Upper lobe of left lung (tissue), 6 donors: ENCODE measurements around the gene CTPS1. TPM values are rescaled to one million over a fixed set of nuclear protein-coding genes. Genes with fewer than 3 reads are reported as not detected.

Source experiments
- ATAC-seq, 2 donors: fragments of 200-7000 bp; cut with Tn5 transposase; one replicate each; pipeline ENCODE4 v1.9.1; 2022; ENCODE audit warnings: mild to moderate bottlenecking in 2 of 2, moderate library complexity in 2 of 2; ENCODE audit not compliant: low FRiP score in 2 of 2
- DNase-seq, 2 donors: peaks; one replicate each; pipeline ENCODE4 v3.0.0-alpha.2; 2019 to 2020
- H3K27ac ChIP-seq, 4 donors: fragments of 200-600 bp; sonication (generic); one replicate each; pipeline ENCODE4 v1.5.1; 2016 to 2019
- H3K27me3 ChIP-seq, 4 donors: fragments of 200-600 bp; sonication (generic); one replicate each; pipeline ENCODE4 v1.5.1; 2017 to 2019
- H3K36me3 ChIP-seq, 4 donors: fragments of 200-600 bp; sonication (generic); one replicate each; pipeline ENCODE4 v1.5.1; 2016 to 2019
- H3K4me1 ChIP-seq, 4 donors: fragments of 200-600 bp; sonication (generic); one replicate each; pipeline ENCODE4 v1.5.1; 2018 to 2019
- H3K4me3 ChIP-seq, 4 donors: fragments of 200-600 bp; sonication (generic); one replicate each; pipeline ENCODE4 v1.5.1; 2017 to 2019; ENCODE audit warnings: mild to moderate bottlenecking in 2 of 4, moderate library complexity in 1 of 4
- H3K9me3 ChIP-seq, 4 donors: fragments of 200-600 bp; sonication (generic); one replicate each; pipeline ENCODE4 v1.5.1; 2018 to 2019
- CTCF ChIP-seq, 6 experiments: fragments of 450-650 bp in 4 of 6; fragments of 200-600 bp in 2 of 6; sonication (generic) in 2 of 6; IDR thresholded peaks; one replicate each; pipeline ENCODE4 v1.5.1; 2016 to 2019; ENCODE audit warnings: antibody characterized with exemption in 6 of 6
- EP300 ChIP-seq, 4 donors: sonication (generic); formaldehyde crosslinking; IDR thresholded peaks; one replicate each; pipeline ENCODE4 v1.5.1; 2017; ENCODE audit warnings: antibody characterized with exemption in 4 of 4, control low read depth in 2 of 4
- POLR2A ChIP-seq, 4 donors: fragments of 450-650 bp; IDR thresholded peaks; one replicate each; pipeline ENCODE4 v1.5.1; 2016 to 2017; ENCODE audit warnings: antibody characterized with exemption in 4 of 4, mild to moderate bottlenecking in 2 of 4
- POLR2AphosphoS5 ChIP-seq, 2 donors: sonication (generic); formaldehyde crosslinking; IDR thresholded peaks; one replicate each; pipeline ENCODE4 v1.5.1; 2017; ENCODE audit warnings: antibody characterized with exemption in 2 of 2
- WGBS, 2 donors: methylation state at CpG; one replicate each; pipeline ENCODE4 v1.1.5; 2017 to 2018; 5-methylcytosine and 5-hydroxymethylcytosine counted together
- total RNA-seq, 6 donors: library from RNA; depleted of rRNA in 4 of 6; stranded (reverse); fragments of >200 nt in 4 of 6; gene quantifications; one replicate each; pipeline versions ENCODE4 v1.1.0 to v1.2.1, GENCODE V29; 2016 to 2021
- donor health status: DM: no; HTN: no; CAD: no; lungs with moderate emphysema.
- donor health status: DM: no; HTN: yes; CAD: no; lungs with severe emphysema.

CTPS1 gene
- total RNA-seq, result 10 to 100 TPM; 12.7 to 32.5 (median 25.0) TPM

- peak; percentile 97 for ATAC-seq
- Histone ChIP-seq H3K27me3 (no peaks in the 10 kb centered on the region), H3K9me3 (no peaks in the 10 kb centered on the region), H3K4me1 (peaks cover 20 to 30% (median 26%) of the 10 kb centered on the region in 4 donors), H3K27ac (peak within 1 kb of the TSS; percentile 93 to 95 (median 94)), H3K4me3 (peak within 1 kb of the TSS; percentile 45 to 82 (median 76)), H3K36me3 (peaks cover 0 to 11% (median 2%) of the 10 kb centered on the region in 4 donors)
- peak in 1 of 2 donors; percentile 68 for TF ChIP-seq POLR2AphosphoS5 (IDR thresholded peaks at IDR 0.05)
- no peak for TF ChIP-seq EP300 (IDR thresholded peaks at IDR 0.05)
- peak in 2 of 6 experiments; percentile 24 to 31 for TF ChIP-seq CTCF (IDR thresholded peaks at IDR 0.05)
- peak in 3 of 4 donors; percentile 13 to 76 (median 67) for TF ChIP-seq POLR2A (IDR thresholded peaks at IDR 0.05)
- 3% methylated on average over 40 of the region's 96 CpGs; no CpG with 5 or more reads in 1 of the 2 donors for WGBS, 2 donors
- DNase-seq, result peak; percentile 93 to 99
These were observed at the start of gene CTPS1 for GRCh38 chr1:40979241-40980067. TSS of gene CTPS1 (plus strand) at chr1:40979696. CDS start at chr1:40983291, 3,595 bp downstream.

DNA sequence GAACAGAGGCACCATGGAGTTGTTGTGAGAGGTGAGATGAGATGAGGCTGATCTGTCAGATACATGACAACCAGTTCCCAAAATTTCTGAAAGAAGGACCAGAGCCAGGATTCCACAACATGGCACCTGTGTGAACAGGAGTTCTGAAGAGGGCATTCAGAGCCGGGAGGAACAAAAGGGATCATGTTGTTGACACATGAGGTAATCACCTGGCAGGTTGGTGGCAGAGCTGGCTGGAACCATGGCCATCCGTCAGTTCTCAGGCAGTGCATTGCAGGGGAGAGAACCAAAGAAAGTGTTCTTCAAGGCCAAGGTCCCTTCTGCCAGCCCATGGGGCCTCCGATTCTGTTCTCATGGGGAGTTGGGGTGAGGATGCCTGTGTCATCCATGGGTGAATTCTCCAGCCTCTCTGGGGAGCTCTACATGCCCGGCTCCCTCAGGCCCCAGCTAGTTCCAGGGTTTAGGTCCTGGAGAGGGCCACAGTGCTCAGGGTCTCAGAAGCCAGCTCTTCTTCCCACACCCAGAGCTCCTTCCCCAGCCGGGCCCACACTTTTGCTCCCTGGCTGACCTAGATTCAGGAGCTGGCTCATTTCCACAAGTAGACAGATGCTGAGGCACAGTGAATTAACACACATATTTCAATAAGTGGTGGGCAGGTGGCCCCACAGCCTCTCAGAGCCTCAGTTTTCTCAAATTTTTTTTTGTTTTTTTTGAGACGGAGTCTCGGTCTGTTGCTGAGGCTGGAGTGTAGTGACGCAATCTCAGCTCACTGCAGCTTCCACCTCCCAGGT, 49.1 kb upstream of the CTPS1 start:
- no peak overlapping the region for H3K27ac ChIP-seq
- TF ChIP-seq POLR2AphosphoS5 (IDR thresholded peaks at IDR 0.05), result no peak
- no peak for TF ChIP-seq POLR2A (IDR thresholded peaks at IDR 0.05)
- no peak for TF ChIP-seq CTCF (IDR thresholded peaks at IDR 0.05)
- no peak for TF ChIP-seq EP300 (IDR thresholded peaks at IDR 0.05)
- WGBS, 2 donors, result 78 to 82% methylated on average over 5 to 8 of the region's 8 CpGs
- H3K4me1 ChIP-seq, result no peaks in the 10 kb centered on the region
- H3K36me3 ChIP-seq, result no peaks in the 10 kb centered on the region
- no peaks in the 10 kb centered on the region for H3K9me3 ChIP-seq
- H3K4me3 ChIP-seq, result no peak overlapping the region
- ATAC-seq (no peak), DNase-seq (peak in 1 of 2 donors; percentile 23)
- no peaks in the 10 kb centered on the region for H3K27me3 ChIP-seq

DNA sequence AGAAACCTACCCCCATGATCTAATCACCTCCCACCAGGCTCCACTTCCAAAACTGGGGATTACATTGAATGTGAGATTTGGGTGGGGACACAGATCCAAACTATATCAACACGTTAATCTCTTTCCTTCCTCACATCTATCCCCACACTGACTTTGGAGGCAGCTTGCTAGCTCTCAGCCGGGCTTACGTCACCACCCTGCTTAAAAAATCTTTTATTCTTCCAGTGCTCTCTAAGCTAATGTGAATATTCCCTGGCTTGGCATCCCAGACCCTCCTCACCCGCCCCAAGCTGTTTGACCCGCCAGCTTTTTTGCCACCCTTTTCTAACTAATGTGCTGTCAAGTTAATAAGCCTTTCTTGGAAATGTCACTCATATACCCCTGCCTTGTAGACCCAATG, 47.9 kb upstream of the CTPS1 start:
- DNase-seq, result no peak

DNA sequence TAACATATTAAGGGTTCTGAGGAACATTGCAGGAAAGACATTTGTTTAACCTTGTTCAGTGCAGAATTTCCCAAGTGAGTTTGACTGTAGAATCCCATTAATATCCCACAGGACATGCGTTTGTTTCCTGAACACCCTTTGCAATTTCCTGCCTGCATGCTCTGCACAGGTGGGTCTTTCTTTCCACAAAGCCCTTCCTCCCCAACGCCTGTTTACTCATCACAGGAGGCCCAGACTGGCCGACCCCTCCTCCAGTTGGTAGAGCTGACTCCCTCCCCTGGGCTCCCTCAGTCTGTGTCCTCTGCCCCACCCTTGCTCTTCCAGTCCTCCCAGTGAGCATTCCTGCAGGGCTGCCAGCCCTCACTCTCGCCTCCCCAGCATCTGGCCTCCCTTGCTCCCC, 47.5 kb upstream of the CTPS1 start:
- no peaks in the 10 kb centered on the region for H3K27me3 ChIP-seq
- no peaks in the 10 kb centered on the region for H3K9me3 ChIP-seq
- peaks cover 0 to 6% (median 3%) of the 10 kb centered on the region in 4 donors for H3K4me1 ChIP-seq
- no peaks in the 10 kb centered on the region for H3K36me3 ChIP-seq
- H3K4me3 ChIP-seq, result no peak overlapping the region
- ATAC-seq, result peak in 1 of 2 donors; percentile 20
- no peak for DNase-seq
- TF ChIP-seq POLR2A (IDR thresholded peaks at IDR 0.05), result no peak
- no peak for TF ChIP-seq POLR2AphosphoS5 (IDR thresholded peaks at IDR 0.05)
- no peak for TF ChIP-seq CTCF (IDR thresholded peaks at IDR 0.05)
- no peak for TF ChIP-seq EP300 (IDR thresholded peaks at IDR 0.05)
- no peak overlapping the region for H3K27ac ChIP-seq
- WGBS, 2 donors, result 54 to 56% methylated on average over 4 of the region's 4 CpGs

More for the DNA sequence above, 47.9 kb upstream of the CTPS1 start:
- H3K4me1 ChIP-seq, result peaks cover 0 to 3% (median 1%) of the 10 kb centered on the region in 4 donors
- no peaks in the 10 kb centered on the region for H3K27me3 ChIP-seq
- 75 to 77% methylated on average over 5 of the region's 5 CpGs for WGBS, 2 donors
- H3K4me3 ChIP-seq, result no peak overlapping the region
- ATAC-seq, result no peak
- no peak overlapping the region for H3K27ac ChIP-seq
- no peaks in the 10 kb centered on the region for H3K9me3 ChIP-seq
- no peak for TF ChIP-seq POLR2A (IDR thresholded peaks at IDR 0.05)
- no peak for TF ChIP-seq EP300 (IDR thresholded peaks at IDR 0.05)
- TF ChIP-seq CTCF (IDR thresholded peaks at IDR 0.05), result no peak
- no peaks in the 10 kb centered on the region for H3K36me3 ChIP-seq
